Loucy (cell line): ENCODE measurements around the gene COA1.
"Not testable (repeated sequence)": the region's sequence is repeated elsewhere in the genome, so short reads cannot be mapped to it uniquely, and the experiment has no call there.

Source experiments
- H2AFZ ChIP-seq: fragments of 200-600 bp; sonication (generic); 2 replicates; pipeline ENCODE4 v1.6.0; 2016; ENCODE audit warnings: antibody characterized with exemption, mild to moderate bottlenecking, low read length, moderate library complexity
- H3F3A ChIP-seq: fragments of 200-600 bp; 2 replicates; pipeline ENCODE4 v1.6.0; 2016; ENCODE audit warnings: antibody characterized with exemption, low read depth, mild to moderate bottlenecking
- H3K27me3 ChIP-seq: fragments of 200-600 bp; sonication (generic); 2 replicates; pipeline ENCODE4 v1.6.1; 2014; ENCODE audit warnings: low read length, mild to moderate bottlenecking; ENCODE audit not compliant: insufficient read depth, poor library complexity, severe bottlenecking
- H3K36me3 ChIP-seq: fragments of 200-600 bp; sonication (generic); 2 replicates; pipeline ENCODE4 v1.6.1; 2016; ENCODE audit warnings: low read length; ENCODE audit not compliant: insufficient read depth
- H3K4me1 ChIP-seq: fragments of 200-600 bp; sonication (generic); 2 replicates; pipeline ENCODE4 v1.5.1; 2014; ENCODE audit warnings: low read length, mild to moderate bottlenecking; ENCODE audit not compliant: insufficient read depth, poor library complexity, severe bottlenecking
- H3K4me2 ChIP-seq: fragments of 200-600 bp; sonication (generic); 2 replicates; pipeline ENCODE4 v1.6.0; 2014; ENCODE audit warnings: antibody characterized with exemption, low read length, low read depth, mild to moderate bottlenecking; ENCODE audit not compliant: poor library complexity, severe bottlenecking
- H3K4me3 ChIP-seq: fragments of 200-600 bp; sonication (generic); 2 replicates; pipeline ENCODE4 v1.5.1; 2014; ENCODE audit warnings: low read length, mild to moderate bottlenecking, mixed read lengths; ENCODE audit not compliant: poor library complexity, severe bottlenecking
- H3K79me2 ChIP-seq: fragments of 200-600 bp; sonication (generic); 2 replicates; pipeline ENCODE4 v1.6.1; 2014; ENCODE audit warnings: low read length; ENCODE audit not compliant: insufficient read depth
- H3K9ac ChIP-seq: fragments of 200-600 bp; sonication (generic); 2 replicates; pipeline ENCODE4 v1.6.0; 2014; ENCODE audit warnings: mild to moderate bottlenecking, low read depth, low read length, moderate library complexity; ENCODE audit not compliant: poor library complexity, severe bottlenecking
- H3K9me2 ChIP-seq: fragments of 200-600 bp; sonication (generic); replicated peaks from 2 replicates; pipeline ENCODE4 v1.6.1; 2016; ENCODE audit warnings: low read depth, low read length, mixed read lengths
- H3K9me3 ChIP-seq: fragments of 200-600 bp; sonication (generic); 2 replicates; pipeline ENCODE4 v1.6.1; 2014; ENCODE audit warnings: mild to moderate bottlenecking, antibody characterized with exemption, low read length, low read depth; ENCODE audit not compliant: insufficient read depth
- H4K20me1 ChIP-seq: fragments of 200-600 bp; sonication (generic); 2 replicates; pipeline ENCODE4 v1.6.0; 2014; ENCODE audit warnings: antibody characterized with exemption, low read length, mild to moderate bottlenecking; ENCODE audit not compliant: insufficient read depth, poor library complexity, severe bottlenecking
- EZH2phosphoT487 ChIP-seq: fragments of 200-600 bp; IDR thresholded peaks from 2 replicates; pipeline ENCODE4 v1.6.1; 2018; ENCODE audit warnings: antibody characterized with exemption, mild to moderate bottlenecking, moderate library complexity, borderline replicate concordance
- TF ChIP-seq, protein P1 (sequence below): fragments of 200-600 bp; sonication (generic); conservative IDR thresholded peaks from 2 replicates; pipeline ENCODE4 v1.5.1; 2014; ENCODE audit warnings: mild to moderate bottlenecking, antibody characterized with exemption, low read length

Gene COA1

DNA sequence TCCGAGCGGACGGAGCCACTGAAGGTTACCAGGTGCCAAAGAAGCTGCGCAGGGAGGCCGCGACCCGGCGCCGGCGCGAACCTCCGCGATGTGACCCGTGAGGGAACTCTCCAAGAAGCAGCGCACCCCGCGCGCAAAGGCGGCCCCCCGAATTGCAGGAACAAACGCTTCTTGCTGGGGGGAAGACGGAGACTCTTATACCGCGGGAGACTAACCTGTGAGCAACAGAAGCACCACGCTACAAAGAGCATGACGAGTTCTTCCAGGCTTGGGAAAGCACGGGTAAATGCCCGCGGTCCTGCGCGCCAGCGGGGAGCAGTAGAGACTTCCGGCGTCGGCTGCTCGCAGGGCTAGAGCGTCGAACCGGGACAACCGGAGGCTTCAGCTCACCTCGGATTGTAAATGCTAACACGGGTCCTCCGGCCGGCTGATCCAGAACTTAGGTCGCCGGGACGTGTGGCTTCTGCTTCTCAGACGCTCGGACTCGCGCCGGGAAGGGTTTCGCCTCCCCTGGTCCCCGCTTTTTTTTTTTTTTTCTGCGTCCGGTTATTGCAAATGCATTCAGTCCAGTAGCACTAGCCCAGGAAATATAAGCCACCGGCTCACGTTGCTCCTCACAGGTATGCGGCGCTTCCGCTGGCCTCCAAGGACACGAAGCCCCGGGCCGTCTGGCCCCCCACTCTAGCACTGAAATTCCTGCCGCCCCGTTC is at the start of gene COA1:
COA1 (minus strand) TSS at position 310 of the 710 bp plus-strand sequence. CDS start 80,909 bp downstream, outside the sequence.
- Histone ChIP-seq H3K79me2 (peaks cover 48% of the 10 kb centered on the region), H3K27me3 (no peaks in the 10 kb centered on the region), H3F3A (no peaks in the 10 kb centered on the region), H3K9me2 (no peaks in the 10 kb centered on the region), H3K4me1 (peaks cover 27% of the 10 kb centered on the region), H3K9ac (peak within 1 kb of the TSS; percentile 85), H3K4me3 (peak within 1 kb of the TSS; percentile 88), H3K9me3 (no peaks in the 10 kb centered on the region), H3K36me3 (no peaks in the 10 kb centered on the region), H2AFZ (peak within 1 kb of the TSS; percentile 85), H3K4me2 (peak within 1 kb of the TSS; percentile 86), H4K20me1 (peaks cover 15% of the 10 kb centered on the region)
- TF ChIP-seq, protein P1, sequence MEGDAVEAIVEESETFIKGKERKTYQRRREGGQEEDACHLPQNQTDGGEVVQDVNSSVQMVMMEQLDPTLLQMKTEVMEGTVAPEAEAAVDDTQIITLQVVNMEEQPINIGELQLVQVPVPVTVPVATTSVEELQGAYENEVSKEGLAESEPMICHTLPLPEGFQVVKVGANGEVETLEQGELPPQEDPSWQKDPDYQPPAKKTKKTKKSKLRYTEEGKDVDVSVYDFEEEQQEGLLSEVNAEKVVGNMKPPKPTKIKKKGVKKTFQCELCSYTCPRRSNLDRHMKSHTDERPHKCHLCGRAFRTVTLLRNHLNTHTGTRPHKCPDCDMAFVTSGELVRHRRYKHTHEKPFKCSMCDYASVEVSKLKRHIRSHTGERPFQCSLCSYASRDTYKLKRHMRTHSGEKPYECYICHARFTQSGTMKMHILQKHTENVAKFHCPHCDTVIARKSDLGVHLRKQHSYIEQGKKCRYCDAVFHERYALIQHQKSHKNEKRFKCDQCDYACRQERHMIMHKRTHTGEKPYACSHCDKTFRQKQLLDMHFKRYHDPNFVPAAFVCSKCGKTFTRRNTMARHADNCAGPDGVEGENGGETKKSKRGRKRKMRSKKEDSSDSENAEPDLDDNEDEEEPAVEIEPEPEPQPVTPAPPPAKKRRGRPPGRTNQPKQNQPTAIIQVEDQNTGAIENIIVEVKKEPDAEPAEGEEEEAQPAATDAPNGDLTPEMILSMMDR: no peak
- no peak for TF ChIP-seq EZH2phosphoT487

DNA sequence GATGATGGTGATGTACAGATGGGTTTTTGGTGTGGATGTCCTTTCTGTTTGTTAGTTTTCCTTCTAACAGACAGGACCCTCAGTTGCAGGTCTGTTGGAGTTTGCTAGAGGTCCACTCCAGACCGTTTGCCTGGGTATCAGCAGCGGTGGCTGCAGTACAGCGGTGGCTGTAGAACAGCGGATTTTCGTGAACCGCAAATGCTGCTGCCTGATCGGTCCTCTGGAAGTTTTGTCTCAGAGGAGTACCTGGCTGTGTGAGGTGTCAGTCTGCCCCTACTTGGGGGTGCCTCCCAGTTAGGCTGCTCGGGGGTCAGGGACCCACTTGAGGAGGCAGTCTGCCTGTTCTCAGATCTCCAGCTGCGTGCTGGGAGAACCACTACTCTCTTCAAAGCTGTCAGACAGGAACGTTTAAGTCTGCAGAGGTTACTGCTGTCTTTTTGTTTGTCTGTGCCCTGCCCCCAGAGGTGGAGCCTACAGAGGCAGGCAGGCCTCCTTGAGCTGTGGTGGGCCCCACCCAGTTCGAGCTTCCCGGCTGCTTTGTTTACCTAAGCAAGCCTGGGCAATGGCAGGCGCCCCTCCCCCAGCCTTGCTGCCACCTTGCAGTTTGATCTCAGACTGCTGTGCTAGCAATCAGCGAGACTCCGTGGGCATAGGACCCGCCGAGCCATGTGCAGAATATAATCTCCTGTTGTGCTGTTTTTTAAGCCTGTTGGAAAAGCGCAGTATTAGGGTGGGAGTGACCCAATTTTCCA is 49.1 kb upstream of the COA1 start:
- not testable (repeated sequence) for H3K79me2 ChIP-seq, H2AFZ ChIP-seq, H3K4me2 ChIP-seq, H4K20me1 ChIP-seq, H3K9ac ChIP-seq, H3K9me2 ChIP-seq, H3F3A ChIP-seq, H3K27me3 ChIP-seq, H3K4me1 ChIP-seq, H3K36me3 ChIP-seq, H3K4me3 ChIP-seq, H3K9me3 ChIP-seq

- H2AFZ ChIP-seq, H3K27me3 ChIP-seq, H3K79me2 ChIP-seq, H3K9me2 ChIP-seq, H3K9me3 ChIP-seq, H3K4me1 ChIP-seq, H3K4me3 ChIP-seq, H3K9ac ChIP-seq, H3F3A ChIP-seq, H4K20me1 ChIP-seq, H3K4me2 ChIP-seq, H3K36me3 ChIP-seq: not testable (repeated sequence)
Measured at GRCh38 chr7:43775255-43775654, 45.9 kb upstream of the COA1 start.

DNA sequence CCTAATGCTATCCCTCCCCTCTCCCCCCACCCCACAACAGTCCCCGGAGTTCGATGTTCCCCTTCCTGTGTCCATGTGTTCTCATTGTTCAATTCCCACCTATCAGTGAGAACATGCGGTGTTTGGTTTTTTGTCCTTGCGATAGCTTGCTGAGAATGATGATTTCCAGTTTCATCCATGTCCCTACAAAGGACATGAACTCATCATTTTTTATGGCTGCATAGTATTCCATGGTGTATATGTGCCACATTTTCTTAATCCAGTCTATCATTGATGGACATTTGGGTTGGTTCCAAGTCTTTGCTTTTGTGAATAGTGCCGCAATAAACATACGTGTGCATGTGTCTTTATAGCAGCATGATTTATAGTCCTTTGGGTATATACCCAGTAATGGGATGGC is 43.9 kb upstream of the COA1 start:
- H3K4me1 ChIP-seq, H3F3A ChIP-seq, H3K4me3 ChIP-seq, H3K9me2 ChIP-seq, H3K9ac ChIP-seq, H3K79me2 ChIP-seq, H3K36me3 ChIP-seq, H3K9me3 ChIP-seq, H4K20me1 ChIP-seq, H3K27me3 ChIP-seq, H3K4me2 ChIP-seq, H2AFZ ChIP-seq: not testable (repeated sequence)
